ENCODE data around the gene C17orf78.

The C17orf78 gene

GRCh38 chr17:37358098-37358829 lies 17.5 kb upstream of the C17orf78 start:
- Histone ChIP-seq H3K4me3 (ENCODE audit: insufficient read length, low read depth) (peak overlapping the region; percentile 90), H3K4me1 (ENCODE audit: insufficient read depth, insufficient read length) (no peaks in the 10 kb centered on the region), H3K36me3 (ENCODE audit: insufficient read depth, insufficient read length, low read length) (peaks cover 11% of the 10 kb centered on the region), H3K9ac (ENCODE audit: insufficient read length, low read depth) (peak overlapping the region; percentile 98), H3K27me3 (ENCODE audit: insufficient read depth, insufficient read length) (no peaks in the 10 kb centered on the region), H3K9me3 (ENCODE audit: insufficient read depth, low read length) (no peaks in the 10 kb centered on the region)
- TF ChIP-seq SUZ12 (IDR thresholded peaks at IDR 0.05; ENCODE audit: extremely low read depth, insufficient read depth, insufficient read length) = no peak
- TF ChIP-seq ZNF274 (IDR thresholded peaks at IDR 0.05; ENCODE audit: low read depth, low read length) = no peak
- no peak for TF ChIP-seq YY1 (IDR thresholded peaks at IDR 0.05; ENCODE audit: insufficient read depth, insufficient read length)
- peak; percentile 62 for DNase-seq (ENCODE audit: low read depth, low spot score)

GRCh38 chr17:37358830-37359681 lies 16.7 kb upstream of the C17orf78 start:
- peak; percentile 86 for DNase-seq (ENCODE audit: low read depth, low spot score)
- H3K9ac ChIP-seq (ENCODE audit: insufficient read length, low read depth) = peak overlapping the region; percentile 98
- H3K4me3 ChIP-seq (ENCODE audit: insufficient read length, low read depth) = peak overlapping the region; percentile 90
- TF ChIP-seq YY1 (IDR thresholded peaks at IDR 0.05; ENCODE audit: insufficient read depth, insufficient read length) (no peak), SUZ12 (IDR thresholded peaks at IDR 0.05; ENCODE audit: extremely low read depth, insufficient read depth, insufficient read length) (no peak), ZNF274 (IDR thresholded peaks at IDR 0.05; ENCODE audit: low read depth, low read length) (no peak)
- no peaks in the 10 kb centered on the region for H3K27me3 ChIP-seq (ENCODE audit: insufficient read depth, insufficient read length)
- H3K4me1 ChIP-seq (ENCODE audit: insufficient read depth, insufficient read length) = no peaks in the 10 kb centered on the region
- H3K36me3 ChIP-seq (ENCODE audit: insufficient read depth, insufficient read length, low read length) = peaks cover 6% of the 10 kb centered on the region
- no peaks in the 10 kb centered on the region for H3K9me3 ChIP-seq (ENCODE audit: insufficient read depth, low read length)

- H3K4me1 ChIP-seq (ENCODE audit: insufficient read depth, insufficient read length) = no peaks in the 10 kb centered on the region
- DNase-seq (ENCODE audit: low read depth, low spot score) = no peak
- H3K4me3 ChIP-seq (ENCODE audit: insufficient read length, low read depth) = peak overlapping the region; percentile 19
- TF ChIP-seq SUZ12 (IDR thresholded peaks at IDR 0.05; ENCODE audit: extremely low read depth, insufficient read depth, insufficient read length) (no peak), ZNF274 (IDR thresholded peaks at IDR 0.05; ENCODE audit: low read depth, low read length) (no peak)
- no peaks in the 10 kb centered on the region for H3K27me3 ChIP-seq (ENCODE audit: insufficient read depth, insufficient read length)
- H3K9me3 ChIP-seq (ENCODE audit: insufficient read depth, low read length) = no peaks in the 10 kb centered on the region
- H3K9ac ChIP-seq (ENCODE audit: insufficient read length, low read depth) = peak overlapping the region; percentile 54
- H3K36me3 ChIP-seq (ENCODE audit: insufficient read depth, insufficient read length, low read length) = no peaks in the 10 kb centered on the region
These were observed 16.1 kb upstream of the C17orf78 start for GRCh38 chr17:37359682-37360188.

- Histone ChIP-seq H3K4me3 (ENCODE audit: insufficient read length, low read depth) (no peak overlapping the region), H3K4me1 (ENCODE audit: insufficient read depth, insufficient read length) (no peaks in the 10 kb centered on the region), H3K36me3 (ENCODE audit: insufficient read depth, insufficient read length, low read length) (no peaks in the 10 kb centered on the region), H3K9me3 (ENCODE audit: insufficient read depth, low read length) (no peaks in the 10 kb centered on the region), H3K9ac (ENCODE audit: insufficient read length, low read depth) (no peak overlapping the region), H3K27me3 (ENCODE audit: insufficient read depth, insufficient read length) (no peaks in the 10 kb centered on the region)
- TF ChIP-seq ZNF274 (IDR thresholded peaks at IDR 0.05; ENCODE audit: low read depth, low read length) (no peak), YY1 (IDR thresholded peaks at IDR 0.05; ENCODE audit: insufficient read depth, insufficient read length) (no peak), SUZ12 (IDR thresholded peaks at IDR 0.05; ENCODE audit: extremely low read depth, insufficient read depth, insufficient read length) (no peak)
- no peak for DNase-seq (ENCODE audit: low read depth, low spot score)
These were observed 15.2 kb upstream of the C17orf78 start for GRCh38 chr17:37360632-37361031.

- H3K4me1 ChIP-seq (ENCODE audit: insufficient read depth, insufficient read length) = no peaks in the 10 kb centered on the region
- no peaks in the 10 kb centered on the region for H3K36me3 ChIP-seq (ENCODE audit: insufficient read depth, insufficient read length, low read length)
- H3K9me3 ChIP-seq (ENCODE audit: insufficient read depth, low read length) = no peaks in the 10 kb centered on the region
- no peak overlapping the region for H3K4me3 ChIP-seq (ENCODE audit: insufficient read length, low read depth)
- no peak for TF ChIP-seq SUZ12 (IDR thresholded peaks at IDR 0.05; ENCODE audit: extremely low read depth, insufficient read depth, insufficient read length)
- no peak for TF ChIP-seq ZNF274 (IDR thresholded peaks at IDR 0.05; ENCODE audit: low read depth, low read length)
- TF ChIP-seq YY1 (IDR thresholded peaks at IDR 0.05; ENCODE audit: insufficient read depth, insufficient read length) = no peak
- no peak for DNase-seq (ENCODE audit: low read depth, low spot score)
- H3K9ac ChIP-seq (ENCODE audit: insufficient read length, low read depth) = no peak overlapping the region
- H3K27me3 ChIP-seq (ENCODE audit: insufficient read depth, insufficient read length) = no peaks in the 10 kb centered on the region
These were observed 14.2 kb upstream of the C17orf78 start for GRCh38 chr17:37361543-37361942.

GRCh38 chr17:37365589-37365988 lies 10.2 kb upstream of the C17orf78 start:
- TF ChIP-seq SUZ12 (IDR thresholded peaks at IDR 0.05; ENCODE audit: extremely low read depth, insufficient read depth, insufficient read length) (no peak), ZNF274 (IDR thresholded peaks at IDR 0.05; ENCODE audit: low read depth, low read length) (no peak), YY1 (IDR thresholded peaks at IDR 0.05; ENCODE audit: insufficient read depth, insufficient read length) (no peak)
- Histone ChIP-seq H3K27me3 (ENCODE audit: insufficient read depth, insufficient read length) (no peaks in the 10 kb centered on the region), H3K4me3 (ENCODE audit: insufficient read length, low read depth) (no peak overlapping the region), H3K9me3 (ENCODE audit: insufficient read depth, low read length) (no peaks in the 10 kb centered on the region), H3K9ac (ENCODE audit: insufficient read length, low read depth) (no peak overlapping the region), H3K36me3 (ENCODE audit: insufficient read depth, insufficient read length, low read length) (no peaks in the 10 kb centered on the region), H3K4me1 (ENCODE audit: insufficient read depth, insufficient read length) (no peaks in the 10 kb centered on the region)
- no peak for DNase-seq (ENCODE audit: low read depth, low spot score)

- no peaks in the 10 kb centered on the region for H3K27me3 ChIP-seq (ENCODE audit: insufficient read depth, insufficient read length)
- no peaks in the 10 kb centered on the region for H3K4me1 ChIP-seq (ENCODE audit: insufficient read depth, insufficient read length)
- no peak for TF ChIP-seq SUZ12 (IDR thresholded peaks at IDR 0.05; ENCODE audit: extremely low read depth, insufficient read depth, insufficient read length)
- no peak for TF ChIP-seq ZNF274 (IDR thresholded peaks at IDR 0.05; ENCODE audit: low read depth, low read length)
- no peak for TF ChIP-seq YY1 (IDR thresholded peaks at IDR 0.05; ENCODE audit: insufficient read depth, insufficient read length)
- DNase-seq (ENCODE audit: low read depth, low spot score) = no peak
- H3K9me3 ChIP-seq (ENCODE audit: insufficient read depth, low read length) = no peaks in the 10 kb centered on the region
- H3K4me3 ChIP-seq (ENCODE audit: insufficient read length, low read depth) = no peak overlapping the region
- no peaks in the 10 kb centered on the region for H3K36me3 ChIP-seq (ENCODE audit: insufficient read depth, insufficient read length, low read length)
- no peak overlapping the region for H3K9ac ChIP-seq (ENCODE audit: insufficient read length, low read depth)
These were observed 7.2 kb upstream of the C17orf78 start for GRCh38 chr17:37368577-37368976.

All from NT2/D1 (cell line).